NCI-H1694 treated with DMSO at 0.1 percent for 48 hours (cell line): ENCODE results near the gene SYNDIG1L.
A peak's percentile ranks its signal among the peaks of the same experiment; 100 is the strongest.
"Not testable (repeated sequence)": the region's sequence is repeated elsewhere in the genome, so short reads cannot be mapped to it uniquely, and the experiment has no call there.

Experiments used
- DNase-seq: peaks from one replicate; lab custom pipeline; 2025; lab: John Stamatoyannopoulos, UW

The SYNDIG1L gene

DNA sequence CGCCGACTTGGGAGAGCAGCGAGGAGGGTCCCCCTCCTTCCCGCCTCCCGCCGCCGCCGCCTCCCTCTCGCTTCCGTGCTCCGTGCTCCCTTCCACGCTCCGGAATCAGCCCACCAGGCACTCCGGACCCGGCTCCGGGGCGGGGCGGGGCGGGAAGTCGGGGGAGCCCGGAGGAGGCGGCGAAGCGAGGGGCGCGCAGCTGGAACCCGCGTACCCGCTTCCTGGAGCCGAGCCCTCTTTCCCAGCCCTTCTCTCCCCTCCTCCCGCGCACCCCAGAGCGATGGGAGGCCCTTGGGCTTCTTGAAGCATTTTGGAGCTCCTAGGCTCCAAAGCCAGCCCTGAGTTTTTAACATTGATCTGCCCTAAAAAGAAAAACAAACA is at the start of gene SYNDIG1L:
Gene SYNDIG1L (minus strand): TSS at position 9 of the 381 bp plus-strand sequence. CDS start 16,466 bp downstream, outside the sequence.
- DNase-seq, result no peak

DNA sequence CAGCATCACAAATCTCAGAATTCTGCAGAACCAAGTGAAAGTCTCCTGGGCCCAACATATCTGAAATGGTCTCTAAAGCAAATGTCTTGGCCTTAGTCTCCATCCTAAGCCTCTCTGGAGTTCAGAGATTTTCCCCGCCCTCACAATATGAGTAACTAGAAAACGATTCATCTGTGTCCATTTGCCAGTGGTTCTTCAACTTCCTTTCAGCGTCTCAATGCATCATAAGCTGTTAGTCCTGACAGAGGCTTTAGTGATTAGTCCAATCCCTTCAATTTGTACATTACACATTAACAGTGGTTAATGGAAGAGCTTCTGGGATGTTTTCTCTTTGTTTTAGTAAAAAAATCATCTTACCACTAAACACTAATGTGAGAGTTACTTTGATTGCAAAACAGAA is 49.7 kb upstream of the SYNDIG1L start:
- DNase-seq, result no peak

DNA sequence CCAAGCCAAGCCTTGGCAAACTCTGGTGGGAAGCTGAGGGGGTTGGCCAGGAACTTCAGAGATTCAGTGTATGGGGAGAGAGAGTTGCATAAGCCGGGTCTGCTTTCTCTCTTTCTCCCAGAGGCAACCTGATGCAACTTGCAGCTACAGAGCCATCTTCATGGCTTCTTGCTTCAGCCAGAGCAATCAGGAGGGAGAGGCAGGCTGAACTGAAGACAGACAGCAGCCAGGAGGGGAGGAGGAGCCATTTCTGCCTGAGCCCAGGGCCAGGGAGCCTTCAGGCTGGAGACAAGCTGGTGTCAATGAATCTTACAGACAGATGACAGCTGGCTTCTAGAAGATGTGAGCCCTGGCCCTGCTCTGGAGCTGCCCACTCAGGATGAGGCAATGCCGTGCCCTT is 48.4 kb upstream of the SYNDIG1L start:
- no peak for DNase-seq

DNA sequence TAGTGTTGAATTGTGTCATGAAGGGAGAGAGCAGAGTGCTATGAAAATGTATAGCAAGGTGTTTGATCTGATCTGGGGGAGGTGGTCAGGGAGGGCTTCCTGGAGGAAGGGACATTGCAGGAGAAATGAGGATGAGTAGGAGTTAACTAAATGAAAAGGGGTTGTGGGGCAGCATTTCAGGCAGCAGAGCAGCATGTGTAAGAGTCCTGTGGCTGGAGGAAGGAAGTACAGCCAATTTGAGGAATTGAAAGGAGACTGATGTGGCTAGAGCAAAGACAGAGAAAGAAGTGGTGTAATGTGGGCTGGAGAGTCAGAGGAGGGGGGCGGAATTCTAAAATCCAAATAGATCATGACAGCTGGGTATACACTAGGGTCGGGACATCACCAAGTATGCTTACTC is 46.6 kb upstream of the SYNDIG1L start:
- no peak for DNase-seq

DNA sequence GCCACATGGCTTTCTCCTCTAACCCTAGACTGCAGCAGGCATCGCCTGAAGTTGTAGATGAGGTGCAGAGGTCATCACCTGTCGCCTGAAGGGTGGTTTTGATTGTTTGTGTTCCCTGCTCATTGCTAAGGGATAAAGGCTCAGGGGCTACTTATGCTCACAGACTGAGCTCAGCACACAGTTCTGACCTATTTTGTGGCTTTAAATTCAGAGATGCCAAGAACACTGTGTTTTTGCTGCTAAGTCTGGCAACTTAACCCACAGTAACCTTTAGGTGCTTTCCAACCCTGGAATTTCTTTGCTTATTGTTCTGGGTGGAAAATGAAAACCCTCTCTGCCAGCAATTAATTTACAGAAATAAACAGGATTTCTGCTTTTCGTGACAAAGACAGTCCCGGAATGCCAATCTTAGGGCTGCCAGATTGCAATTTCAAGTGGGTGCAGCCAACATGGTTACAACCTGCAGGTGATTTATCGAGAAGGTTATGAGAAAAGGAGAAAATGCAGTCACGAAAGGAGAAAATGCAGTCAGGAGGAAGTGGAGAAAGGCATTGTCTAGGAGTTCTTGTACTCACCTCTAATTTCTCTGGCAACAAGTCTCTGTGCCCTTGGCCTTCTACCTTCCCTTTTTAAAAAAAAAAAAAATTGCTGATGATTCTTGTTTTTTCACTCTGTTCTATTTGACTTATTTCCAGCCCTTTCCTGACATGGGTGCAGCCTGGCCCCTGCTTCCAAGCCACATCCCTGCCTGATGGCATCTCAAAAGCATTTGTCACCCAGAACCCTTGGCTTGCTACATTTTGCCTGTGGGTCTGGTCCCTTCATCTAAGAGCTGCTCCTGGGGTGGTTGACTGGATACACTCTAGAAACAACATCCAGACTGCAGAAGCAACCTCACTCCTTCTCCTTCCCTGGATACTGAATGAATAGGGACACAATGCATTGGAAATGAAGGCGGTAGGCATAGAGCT is 43.8 kb upstream of the SYNDIG1L start:
- no peak for DNase-seq

DNA sequence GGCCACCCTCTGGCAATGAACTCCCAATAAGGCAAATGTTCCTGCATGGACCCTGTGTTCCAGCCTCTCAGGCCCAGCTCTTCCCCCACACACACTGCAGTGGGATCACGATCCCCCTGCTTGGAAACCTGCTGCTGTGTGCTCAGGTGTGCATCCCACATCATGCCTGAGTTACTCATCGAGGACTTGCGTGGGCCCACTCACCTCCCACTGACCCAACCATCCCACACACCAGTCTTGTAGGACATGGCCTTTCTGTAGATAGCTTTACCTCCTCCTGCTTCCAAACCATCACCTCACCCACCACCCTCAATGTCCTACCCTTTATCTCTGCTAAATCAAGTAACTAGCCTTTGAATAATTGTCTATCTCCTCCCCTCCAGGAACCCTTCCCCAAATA is 42.5 kb upstream of the SYNDIG1L start:
- DNase-seq, result no peak

DNA sequence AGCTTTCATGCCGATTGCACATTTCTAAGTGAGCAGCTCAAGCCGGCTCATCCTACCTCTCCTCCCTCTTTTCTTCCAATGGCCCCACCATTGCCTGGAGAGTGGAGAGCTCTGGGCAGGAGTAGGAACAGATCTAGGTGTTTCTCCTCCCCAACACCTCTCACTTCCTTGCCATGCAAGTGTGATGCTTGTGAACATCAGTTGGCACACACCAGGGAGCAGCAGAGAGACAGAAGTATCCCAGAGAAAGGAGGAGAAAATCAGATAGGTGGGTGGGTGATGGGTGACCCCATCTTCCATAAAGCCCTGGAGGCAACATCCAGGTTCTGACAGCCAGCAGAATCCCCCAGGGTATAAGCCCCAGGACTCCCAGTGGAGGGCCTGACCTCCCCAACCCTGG is 39.3 kb upstream of the SYNDIG1L start:
- no peak for DNase-seq

- DNase-seq, result no peak
Observed at GRCh38 chr14:74464785-74465184, 38.8 kb upstream of the SYNDIG1L start.

DNA sequence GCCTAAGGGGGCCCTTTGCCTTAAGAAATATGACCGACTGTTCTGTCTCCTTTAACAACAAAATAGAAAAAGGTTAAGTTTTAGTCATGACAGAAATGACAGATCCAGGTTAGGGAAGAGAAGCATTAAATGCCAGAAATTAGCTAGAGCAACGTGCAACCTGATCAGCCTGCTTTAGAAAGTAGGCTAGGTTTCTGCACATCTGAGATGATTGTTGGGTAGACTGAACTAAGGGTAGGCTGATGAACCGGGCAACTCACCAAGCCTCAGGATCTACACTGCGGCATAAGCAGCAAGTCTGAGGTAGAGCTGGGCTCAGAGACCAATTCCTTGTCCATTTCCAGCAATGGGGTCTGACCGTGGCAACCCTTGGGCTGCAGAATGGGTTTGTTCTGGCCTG is 37.7 kb upstream of the SYNDIG1L start:
- DNase-seq, result no peak

DNA sequence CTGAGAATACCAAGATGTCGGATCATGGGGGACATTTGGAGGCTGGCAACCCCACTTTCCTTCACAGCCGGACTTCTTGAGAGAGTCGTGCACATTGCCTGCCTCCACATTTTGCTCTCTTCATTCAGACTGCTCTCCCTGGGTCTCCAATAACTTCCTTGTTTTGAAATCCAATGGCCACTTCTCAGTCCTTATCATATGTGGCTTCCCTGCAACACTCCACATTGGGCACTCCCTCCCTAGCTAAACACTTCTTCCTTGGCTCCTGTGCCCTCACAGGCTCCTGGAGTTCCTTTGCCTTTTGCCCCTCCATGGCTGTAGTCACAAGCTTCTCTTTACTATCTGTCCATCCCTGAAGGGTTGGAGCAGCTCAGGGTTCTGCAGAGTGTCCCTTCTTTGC is 37.0 kb upstream of the SYNDIG1L start:
- DNase-seq, result no peak

GRCh38 chr14:74459976-74460375 is 34.0 kb upstream of the SYNDIG1L start:
- no peak for DNase-seq

GRCh38 chr14:74459289-74459946 is 33.4 kb upstream of the SYNDIG1L start:
- DNase-seq, result peak; percentile 31

DNA sequence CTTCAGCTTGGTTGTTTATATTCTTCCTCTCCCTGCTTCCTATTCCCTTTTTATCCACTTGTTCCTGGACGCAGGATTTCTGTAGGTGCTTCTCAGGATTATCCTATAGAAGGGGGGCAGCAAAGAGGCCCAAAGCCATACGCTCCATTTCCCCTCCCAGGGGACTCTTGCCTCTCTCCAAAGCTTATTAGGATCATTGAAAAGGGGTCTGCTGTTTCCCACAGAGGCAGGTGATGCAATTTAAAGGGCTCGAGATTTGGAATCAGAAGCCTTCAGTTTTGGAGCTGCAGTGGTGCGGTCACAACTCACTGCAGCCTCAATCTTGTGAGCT is 31.5 kb upstream of the SYNDIG1L start:
- no peak for DNase-seq

GRCh38 chr14:74456684-74457564 is 30.9 kb upstream of the SYNDIG1L start:
- no peak for DNase-seq

DNA sequence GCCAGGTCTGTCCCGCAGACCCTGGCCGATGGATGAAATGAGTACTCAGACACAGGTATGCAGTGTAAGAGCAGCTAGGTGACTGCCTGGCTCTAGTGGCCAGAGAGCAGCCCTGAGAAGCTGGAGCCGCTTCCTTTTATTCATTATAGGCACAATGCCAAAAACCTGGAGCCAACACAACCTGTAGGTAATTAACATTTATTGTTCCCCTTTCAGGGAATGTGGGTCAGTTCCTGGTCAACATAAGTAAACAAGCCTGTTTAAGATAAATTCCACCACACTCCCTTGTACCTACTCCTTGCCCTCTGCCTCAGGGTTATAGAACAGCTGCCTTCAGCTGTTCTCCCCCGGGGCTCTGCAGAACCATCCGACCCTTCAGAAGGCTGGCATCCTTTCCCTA is 28.4 kb upstream of the SYNDIG1L start:
- DNase-seq, result not testable (repeated sequence)

GRCh38 chr14:74444866-74445265 is 18.9 kb upstream of the SYNDIG1L start:
- DNase-seq, result no peak

- DNase-seq, result no peak
Observed at GRCh38 chr14:74442757-74443156, 16.7 kb upstream of the SYNDIG1L start.

GRCh38 chr14:74441113-74441512 is 15.1 kb upstream of the SYNDIG1L start:
- DNase-seq, result no peak

DNA sequence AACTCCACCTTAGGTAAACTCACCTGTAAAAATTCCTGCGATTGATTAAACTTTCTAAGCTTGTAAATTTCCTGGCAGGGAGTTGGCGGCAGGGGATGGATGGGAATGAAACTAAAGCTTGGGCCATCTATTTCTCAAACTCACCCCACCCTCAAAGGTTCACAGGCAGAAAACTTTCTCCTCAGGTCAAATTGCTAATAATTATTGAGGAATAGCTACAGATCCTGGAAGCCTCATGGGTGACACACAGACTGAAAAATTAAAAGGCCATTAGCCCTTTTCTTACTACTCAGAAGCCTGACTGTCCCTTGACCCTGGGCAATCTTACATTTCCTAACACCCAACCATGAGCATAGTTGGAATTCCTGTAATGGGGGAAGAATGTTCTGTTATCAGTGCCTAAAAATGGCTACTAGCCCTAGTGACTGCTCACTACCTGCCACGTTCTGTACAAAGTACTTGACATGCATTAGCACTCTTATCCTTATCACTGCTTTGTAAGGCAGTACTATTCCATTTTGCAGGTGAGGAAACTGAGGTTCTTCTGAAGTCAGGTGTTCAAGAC is 12.4 kb upstream of the SYNDIG1L start:
- no peak for DNase-seq

DNA sequence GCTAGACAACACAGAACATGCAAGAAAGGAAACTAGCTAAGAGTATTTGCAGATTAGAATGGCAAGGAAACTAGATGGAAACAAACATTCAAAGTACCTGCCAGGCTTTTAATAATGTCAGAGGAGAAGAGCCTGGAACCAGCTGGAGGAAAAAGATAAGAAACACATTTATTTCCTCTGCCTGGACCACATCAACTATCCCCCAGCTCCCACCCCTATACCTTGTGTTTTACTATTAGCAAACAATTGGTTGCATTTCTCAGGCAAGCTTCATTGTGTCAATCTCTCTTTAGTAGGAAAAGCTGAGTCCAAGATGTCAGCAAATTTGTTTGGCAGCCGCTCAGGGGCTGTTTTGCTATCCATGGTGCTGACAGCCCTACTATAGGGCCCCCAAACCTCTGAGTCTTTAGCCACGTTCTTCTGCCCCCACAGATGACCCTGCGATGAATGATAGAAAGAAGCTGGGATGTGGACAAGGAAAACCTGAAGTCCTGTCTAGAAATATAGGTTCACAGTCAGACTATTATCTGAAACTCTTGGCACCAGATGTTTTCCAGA is 11.6 kb upstream of the SYNDIG1L start:
- no peak for DNase-seq

DNA sequence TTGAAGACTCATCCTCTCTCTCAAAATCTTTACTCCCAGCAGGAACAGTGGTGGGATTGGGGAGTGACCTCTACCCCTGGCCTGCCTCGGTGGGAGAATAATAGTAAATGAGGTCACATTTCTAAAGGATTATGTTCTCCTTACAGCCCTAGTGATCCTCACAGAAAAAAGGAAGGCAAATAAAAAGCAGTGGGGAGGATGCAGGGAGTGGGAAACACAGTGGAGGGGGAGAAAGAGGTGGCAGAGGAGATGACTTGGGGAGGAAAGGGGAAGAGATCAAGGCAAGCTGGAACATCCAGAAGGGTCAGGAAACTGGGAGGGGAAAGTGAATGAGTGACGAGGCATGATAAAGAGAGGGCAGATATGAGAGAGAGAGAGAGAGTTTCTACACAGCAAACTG is 8.3 kb upstream of the SYNDIG1L start:
- DNase-seq, result no peak

- DNase-seq, result no peak
Observed at GRCh38 chr14:74429991-74430390, 4.0 kb upstream of the SYNDIG1L start.
